HepG2 (cell line): Measurements from ENCODE around the gene CDC26. TPM values are rescaled to one million over a fixed set of nuclear protein-coding genes. Genes with fewer than 3 reads are reported as not detected.
A peak's percentile ranks its signal among the peaks of the same experiment; 100 is the strongest.

Experiments used
- AHR ChIP-seq: IDR thresholded peaks from 2 replicates; pipeline ENCODE4 v1.6.1; 2018; ENCODE audit warnings: missing genetic modification reagents, missing compliant biosample characterization
- CHD4 ChIP-seq: fragments of 200-600 bp; sonication (generic); IDR thresholded peaks from 2 replicates; pipeline ENCODE4 v1.7.0; 2017; ENCODE audit warnings: mild to moderate bottlenecking, low read length, borderline replicate concordance
- DDIT3 ChIP-seq: sonication (generic); formaldehyde crosslinking; IDR thresholded peaks from 2 replicates; pipeline ENCODE4 v1.4.0; 2020; ENCODE audit warnings: mild to moderate bottlenecking, missing genetic modification reagents
- MED1 ChIP-seq: sonication (generic); formaldehyde crosslinking; IDR thresholded peaks from 2 replicates; pipeline ENCODE4 v1.4.0; 2020; ENCODE audit warnings: missing genetic modification reagents
- MED8 ChIP-seq: sonication (generic); formaldehyde crosslinking; IDR thresholded peaks from 2 replicates; pipeline ENCODE4 v1.8.1; 2023; ENCODE audit warnings: mild to moderate bottlenecking, missing genetic modification reagents; ENCODE audit not compliant: insufficient replicate concordance
- SATB2 ChIP-seq: sonication (generic); formaldehyde crosslinking; IDR thresholded peaks from 2 replicates; pipeline ENCODE4 v1.5.0; 2020; ENCODE audit warnings: missing genetic modification reagents
- TOPORS ChIP-seq: sonication (generic); formaldehyde crosslinking; IDR thresholded peaks from 2 replicates; pipeline ENCODE4 v1.8.0; 2023; ENCODE audit warnings: mild to moderate bottlenecking, missing genetic modification reagents
- WIZ ChIP-seq: sonication (generic); formaldehyde crosslinking; IDR thresholded peaks from 2 replicates; pipeline ENCODE4 v1.5.1; 2020; ENCODE audit warnings: mild to moderate bottlenecking, missing genetic modification reagents
- ZBTB37 ChIP-seq: sonication (generic); formaldehyde crosslinking; IDR thresholded peaks from 2 replicates; pipeline ENCODE4 v1.4.0; 2020; ENCODE audit warnings: mild to moderate bottlenecking, missing genetic modification reagents
- ZNF281 ChIP-seq: sonication (generic); formaldehyde crosslinking; IDR thresholded peaks from 2 replicates; pipeline ENCODE4 v1.4.0; 2020; ENCODE audit warnings: missing genetic modification reagents, borderline replicate concordance
- ZNF839 ChIP-seq: sonication (generic); formaldehyde crosslinking; IDR thresholded peaks from 2 replicates; pipeline ENCODE4 v1.4.0; 2020; ENCODE audit warnings: missing genetic modification reagents, mild to moderate bottlenecking, borderline replicate concordance
- ZNF891 ChIP-seq: sonication (generic); formaldehyde crosslinking; IDR thresholded peaks from 2 replicates; pipeline ENCODE4 v1.5.0; 2020; ENCODE audit warnings: mild to moderate bottlenecking, missing genetic modification reagents
- polyA plus RNA-seq, 8 experiments: library from polyadenylated mRNA; depleted of rRNA in 3 of 8; stranded (reverse) in 7 of 8; unstranded in 1 of 8; fragments of >200 nt; fragmentation: Illumina TruSeq in 4 of 8; extraction: Trizol in 4 of 8; gene quantifications; 2 replicates each; pipeline versions ENCODE4 v1.2.1 to v1.2.3, GENCODE V29; 2011 to 2016; ENCODE audit warnings: low read depth in 4 of 8, missing spikeins in 1 of 8, mixed read lengths in 1 of 8; ENCODE audit not compliant: insufficient read depth in 1 of 8
- total RNA-seq, 5 experiments: library from RNA; depleted of rRNA; stranded (reverse); fragments of >200 nt; fragmentation: Illumina TruSeq; extraction: Trizol; gene quantifications; 2 replicates each; pipeline ENCODE4 v1.2.3, GENCODE V29; 2016; ENCODE audit warnings: low read depth in 1 of 5
- TF ChIP-seq, protein P1 (sequence below): IDR thresholded peaks from 2 replicates; pipeline ENCODE4 v1.4.0; 2020; ENCODE audit warnings: mild to moderate bottlenecking, missing genetic modification reagents
- TF ChIP-seq, protein P2 (sequence below), 2 experiments: fragments of 450-650 bp in 1 of 2; sonication (generic) in 1 of 2; formaldehyde crosslinking; IDR thresholded peaks; 2 replicates each; pipeline versions ENCODE4 v1.5.0 to v1.8.0; 2020 to 2022; ENCODE audit warnings: mild to moderate bottlenecking in 1 of 2, missing genetic modification reagents in 1 of 2
- TF ChIP-seq, protein P3 (sequence below): sonication (generic); formaldehyde crosslinking; IDR thresholded peaks from 2 replicates; pipeline ENCODE4 v1.5.1; 2020; ENCODE audit warnings: missing genetic modification reagents, mild to moderate bottlenecking, borderline replicate concordance

Gene CDC26
- total and polyA plus RNA-seq, 2 of the 13 experiments (the other 11 are each of a cell fraction or from before 2014, with no cell fraction given): 26.6 to 57.9 TPM

GRCh38 chr9:113275157-113276131, at the start of gene CDC26, which contains the start of gene PRPF4 (continued):
- TF ChIP-seq, protein P1, sequence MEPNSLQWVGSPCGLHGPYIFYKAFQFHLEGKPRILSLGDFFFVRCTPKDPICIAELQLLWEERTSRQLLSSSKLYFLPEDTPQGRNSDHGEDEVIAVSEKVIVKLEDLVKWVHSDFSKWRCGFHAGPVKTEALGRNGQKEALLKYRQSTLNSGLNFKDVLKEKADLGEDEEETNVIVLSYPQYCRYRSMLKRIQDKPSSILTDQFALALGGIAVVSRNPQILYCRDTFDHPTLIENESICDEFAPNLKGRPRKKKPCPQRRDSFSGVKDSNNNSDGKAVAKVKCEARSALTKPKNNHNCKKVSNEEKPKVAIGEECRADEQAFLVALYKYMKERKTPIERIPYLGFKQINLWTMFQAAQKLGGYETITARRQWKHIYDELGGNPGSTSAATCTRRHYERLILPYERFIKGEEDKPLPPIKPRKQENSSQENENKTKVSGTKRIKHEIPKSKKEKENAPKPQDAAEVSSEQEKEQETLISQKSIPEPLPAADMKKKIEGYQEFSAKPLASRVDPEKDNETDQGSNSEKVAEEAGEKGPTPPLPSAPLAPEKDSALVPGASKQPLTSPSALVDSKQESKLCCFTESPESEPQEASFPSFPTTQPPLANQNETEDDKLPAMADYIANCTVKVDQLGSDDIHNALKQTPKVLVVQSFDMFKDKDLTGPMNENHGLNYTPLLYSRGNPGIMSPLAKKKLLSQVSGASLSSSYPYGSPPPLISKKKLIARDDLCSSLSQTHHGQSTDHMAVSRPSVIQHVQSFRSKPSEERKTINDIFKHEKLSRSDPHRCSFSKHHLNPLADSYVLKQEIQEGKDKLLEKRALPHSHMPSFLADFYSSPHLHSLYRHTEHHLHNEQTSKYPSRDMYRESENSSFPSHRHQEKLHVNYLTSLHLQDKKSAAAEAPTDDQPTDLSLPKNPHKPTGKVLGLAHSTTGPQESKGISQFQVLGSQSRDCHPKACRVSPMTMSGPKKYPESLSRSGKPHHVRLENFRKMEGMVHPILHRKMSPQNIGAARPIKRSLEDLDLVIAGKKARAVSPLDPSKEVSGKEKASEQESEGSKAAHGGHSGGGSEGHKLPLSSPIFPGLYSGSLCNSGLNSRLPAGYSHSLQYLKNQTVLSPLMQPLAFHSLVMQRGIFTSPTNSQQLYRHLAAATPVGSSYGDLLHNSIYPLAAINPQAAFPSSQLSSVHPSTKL: peak; percentile 43; the same call in 1 of the 2 replicates
- TF ChIP-seq MED8 (CRISPR knock-in tag) (no peak), ZNF281 (no peak; the same call in 1 of the 2 replicates), DDIT3 (CRISPR knock-in tag) (no peak), ZNF839 (CRISPR knock-in tag) (0 out of 2 replicates have a peak, but pooled peaks have one; percentile 55), ZBTB37 (no peak; the same call in 1 of the 2 replicates), ZNF891 (CRISPR knock-in tag) (no peak; the same call in 1 of the 2 replicates), SATB2 (CRISPR knock-in tag) (no peak), AHR (CRISPR knock-in tag) (peak; percentile 56; the same call in 1 of the 2 replicates), MED1 (peak; percentile 60), CHD4 (no peak), WIZ (CRISPR knock-in tag) (0 out of 2 replicates have a peak, but pooled peaks have one; percentile 71), TOPORS (CRISPR knock-in tag) (0 out of 2 replicates have a peak, but pooled peaks have one; percentile 67)
- TF ChIP-seq, protein P2, sequence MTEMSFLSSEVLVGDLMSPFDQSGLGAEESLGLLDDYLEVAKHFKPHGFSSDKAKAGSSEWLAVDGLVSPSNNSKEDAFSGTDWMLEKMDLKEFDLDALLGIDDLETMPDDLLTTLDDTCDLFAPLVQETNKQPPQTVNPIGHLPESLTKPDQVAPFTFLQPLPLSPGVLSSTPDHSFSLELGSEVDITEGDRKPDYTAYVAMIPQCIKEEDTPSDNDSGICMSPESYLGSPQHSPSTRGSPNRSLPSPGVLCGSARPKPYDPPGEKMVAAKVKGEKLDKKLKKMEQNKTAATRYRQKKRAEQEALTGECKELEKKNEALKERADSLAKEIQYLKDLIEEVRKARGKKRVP (CRISPR knock-in tag; IDR thresholded peaks at IDR 0.05): no peak; a peak in 1 of 4 replicates
- TF ChIP-seq, protein P3, sequence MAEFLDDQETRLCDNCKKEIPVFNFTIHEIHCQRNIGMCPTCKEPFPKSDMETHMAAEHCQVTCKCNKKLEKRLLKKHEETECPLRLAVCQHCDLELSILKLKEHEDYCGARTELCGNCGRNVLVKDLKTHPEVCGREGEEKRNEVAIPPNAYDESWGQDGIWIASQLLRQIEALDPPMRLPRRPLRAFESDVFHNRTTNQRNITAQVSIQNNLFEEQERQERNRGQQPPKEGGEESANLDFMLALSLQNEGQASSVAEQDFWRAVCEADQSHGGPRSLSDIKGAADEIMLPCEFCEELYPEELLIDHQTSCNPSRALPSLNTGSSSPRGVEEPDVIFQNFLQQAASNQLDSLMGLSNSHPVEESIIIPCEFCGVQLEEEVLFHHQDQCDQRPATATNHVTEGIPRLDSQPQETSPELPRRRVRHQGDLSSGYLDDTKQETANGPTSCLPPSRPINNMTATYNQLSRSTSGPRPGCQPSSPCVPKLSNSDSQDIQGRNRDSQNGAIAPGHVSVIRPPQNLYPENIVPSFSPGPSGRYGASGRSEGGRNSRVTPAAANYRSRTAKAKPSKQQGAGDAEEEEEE (CRISPR knock-in tag): no peak
